ENCODE data around the gene ANKMY2.
"Not testable (repeated sequence)": the region's sequence is repeated elsewhere in the genome, so short reads cannot be mapped to it uniquely, and the experiment has no call there.

Gene ANKMY2

DNA sequence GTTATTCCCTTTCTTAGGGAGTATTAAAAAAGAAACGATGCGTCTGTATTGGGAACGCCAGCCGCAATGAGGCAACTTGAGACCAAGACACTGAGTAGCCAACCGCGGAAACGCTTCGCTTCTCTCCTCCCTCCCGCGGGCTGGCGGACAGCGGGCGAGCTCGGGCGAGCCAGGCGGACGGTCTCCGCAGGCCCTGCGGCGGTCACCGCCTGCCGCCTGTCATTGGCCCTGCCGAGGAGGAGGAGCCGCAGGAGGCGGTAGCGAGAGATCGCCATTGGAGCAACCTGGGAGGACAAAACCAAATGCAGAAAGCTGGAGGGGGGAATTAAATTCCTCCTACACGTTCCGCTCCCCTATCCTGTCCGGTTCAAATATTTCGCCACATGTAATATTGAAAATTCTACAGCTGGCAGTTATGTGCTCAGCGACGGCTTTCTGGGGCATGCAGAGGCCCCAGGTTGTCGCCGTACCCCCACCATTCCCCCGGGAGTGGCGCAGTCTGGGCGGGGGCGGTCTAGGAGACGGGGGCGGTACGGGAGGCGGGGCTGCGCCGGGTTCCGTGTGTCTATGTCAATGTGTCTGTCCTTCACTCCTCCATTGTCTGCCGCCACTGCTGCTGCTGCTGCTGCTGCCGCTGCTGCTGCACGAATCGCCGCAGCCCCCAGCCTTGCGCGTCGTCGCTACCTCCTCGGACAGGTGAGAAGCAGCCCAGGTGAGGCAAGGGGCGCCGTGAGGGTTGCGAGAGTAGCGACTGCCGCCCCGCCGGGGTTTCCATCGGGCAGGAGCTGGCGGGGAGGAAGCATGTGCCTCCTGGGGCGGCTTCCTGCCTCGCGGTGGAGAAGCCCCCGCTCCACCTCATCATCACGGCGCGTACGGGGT lies at the start of gene ANKMY2, which contains the start of gene BZW2:
TSS of gene ANKMY2 (minus strand) at position 162 of the 879 bp plus-strand sequence. CDS start 181 bp downstream, outside the sequence.
TSS of gene BZW2 (plus strand) at position 589 of the 879 bp plus-strand sequence. CDS start 19,263 bp downstream, outside the sequence.
- peak; percentile 87 for DNase-seq (ENCODE audit: low read depth)

DNA sequence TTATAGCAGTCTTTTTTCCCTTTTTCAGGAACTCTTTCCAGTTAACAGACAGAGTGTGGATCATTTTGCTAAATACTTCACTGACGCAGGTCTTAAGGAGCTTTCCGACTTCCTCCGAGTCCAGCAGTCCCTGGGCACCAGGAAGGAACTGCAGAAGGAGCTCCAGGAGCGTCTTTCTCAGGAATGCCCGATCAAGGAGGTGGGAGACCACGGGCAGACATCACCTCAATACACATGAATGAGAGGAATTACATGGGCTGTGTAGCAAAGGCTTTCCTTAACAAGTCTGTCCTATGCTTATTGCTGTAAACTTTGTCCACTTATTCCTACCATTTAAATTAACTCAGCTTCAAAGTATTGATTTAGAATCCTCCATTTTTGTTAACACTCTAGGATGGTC lies 49.3 kb upstream of the ANKMY2 start:
- no peak for DNase-seq (ENCODE audit: low read depth)

DNA sequence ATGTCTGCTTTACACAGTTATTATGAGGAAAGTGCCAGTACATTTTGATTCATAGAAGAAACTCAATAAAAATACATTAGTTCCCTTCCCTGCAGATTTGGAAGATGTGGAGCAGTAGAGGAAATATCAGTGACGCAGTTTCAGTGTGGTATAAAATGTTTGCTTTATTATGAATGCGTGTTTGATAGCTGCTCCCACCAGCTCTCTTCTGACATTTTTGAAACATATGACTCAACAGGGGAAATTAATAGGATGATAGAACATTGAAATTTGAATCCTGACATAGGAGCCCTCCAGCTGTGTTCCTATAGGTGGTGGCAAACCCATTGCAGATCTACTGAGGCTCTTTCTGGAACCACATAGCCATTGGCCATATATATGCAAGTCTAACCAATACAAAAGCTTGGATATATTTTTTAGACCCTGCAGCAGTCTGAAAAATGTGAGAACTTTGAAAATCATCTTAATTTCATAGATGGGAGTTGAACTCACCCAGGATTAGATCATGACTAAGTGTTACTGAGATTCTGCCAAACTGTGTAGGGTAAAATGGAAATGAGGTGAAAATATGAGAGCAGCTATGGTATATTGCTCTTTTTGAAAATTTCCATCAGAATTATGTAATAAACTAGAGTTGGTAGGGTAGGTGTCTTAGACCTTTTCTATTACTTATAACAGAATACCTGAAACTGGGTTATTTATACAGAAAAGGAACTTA lies 48.2 kb upstream of the ANKMY2 start:
- no peak for DNase-seq (ENCODE audit: low read depth)

DNA sequence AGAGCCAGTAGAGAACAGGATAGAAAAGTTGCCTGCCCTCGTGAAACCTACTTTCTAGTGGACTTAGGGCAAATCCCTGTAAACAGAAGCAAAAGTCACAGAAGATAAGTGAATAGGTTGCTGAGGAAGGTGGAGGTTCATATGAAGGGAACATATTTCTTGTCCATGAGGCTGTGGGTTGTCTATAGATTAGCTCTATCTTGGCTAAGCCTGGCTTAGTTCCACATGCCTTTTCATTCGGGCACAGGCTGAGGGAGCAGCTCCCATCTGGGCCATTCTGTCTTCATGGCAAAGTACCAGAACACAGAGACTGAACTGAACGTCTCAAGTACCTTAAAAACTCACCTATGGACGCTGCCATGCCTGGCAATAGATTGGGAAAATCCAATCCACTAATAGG lies 45.7 kb upstream of the ANKMY2 start:
- no peak for DNase-seq (ENCODE audit: low read depth)

DNA sequence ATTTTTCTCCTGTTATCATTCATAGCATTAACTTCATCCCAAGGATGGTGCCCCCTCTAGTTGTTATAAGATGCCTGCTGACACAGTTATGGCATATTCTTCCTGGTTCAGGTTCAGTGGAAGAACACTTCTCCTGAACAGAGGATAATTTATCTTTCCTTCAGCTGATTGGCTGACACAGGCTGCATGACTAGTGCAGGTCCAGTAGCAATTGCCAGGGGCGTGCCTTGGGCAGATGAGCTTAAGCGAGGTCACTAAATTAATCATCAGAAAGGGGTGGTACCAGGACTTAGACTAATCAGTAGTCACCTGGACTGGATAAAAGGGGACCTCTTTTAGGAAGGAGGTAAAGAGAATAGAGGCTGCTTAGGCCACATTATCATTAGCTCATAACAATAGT lies 42.7 kb upstream of the ANKMY2 start:
- no peak for DNase-seq (ENCODE audit: low read depth)

DNA sequence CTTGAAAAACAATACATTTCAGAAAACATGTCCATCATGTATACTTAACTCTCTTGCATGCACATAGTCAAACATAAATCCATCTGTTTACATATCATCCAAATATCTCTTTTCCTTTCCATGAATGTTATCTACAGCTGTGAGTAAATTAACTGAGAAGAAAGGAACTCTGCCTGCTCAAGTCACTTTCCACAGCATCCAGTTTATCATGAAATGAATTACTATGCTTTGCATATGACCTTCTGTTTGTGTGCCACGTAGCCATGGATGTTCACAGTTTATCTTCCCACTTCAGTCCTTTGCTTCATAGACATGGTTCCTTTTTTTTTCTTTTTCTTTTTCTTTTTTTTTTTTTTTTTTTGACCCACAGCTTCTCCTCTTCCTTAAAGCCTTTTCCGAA lies 40.0 kb upstream of the ANKMY2 start:
- DNase-seq (ENCODE audit: low read depth), result no peak

DNA sequence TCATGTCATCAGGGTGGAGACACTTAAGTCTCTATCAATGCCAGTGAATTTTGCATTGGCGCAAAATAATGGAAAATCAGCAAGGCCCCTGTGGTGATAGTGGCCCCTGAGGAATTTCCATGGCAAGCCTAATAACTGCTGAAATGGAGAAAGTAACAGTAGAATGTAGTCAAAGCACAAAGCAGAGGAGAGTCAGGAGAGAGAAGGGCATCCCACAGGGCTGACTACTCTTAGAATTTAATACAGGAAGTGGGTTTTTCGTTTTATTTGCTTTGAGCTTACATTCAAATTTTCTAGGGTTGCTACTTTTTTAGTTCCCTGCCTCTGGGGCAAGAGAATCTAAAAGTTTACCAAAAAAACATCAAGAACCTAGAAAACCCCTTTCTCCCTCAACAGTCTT lies 39.4 kb upstream of the ANKMY2 start:
- DNase-seq (ENCODE audit: low read depth), result no peak

DNA sequence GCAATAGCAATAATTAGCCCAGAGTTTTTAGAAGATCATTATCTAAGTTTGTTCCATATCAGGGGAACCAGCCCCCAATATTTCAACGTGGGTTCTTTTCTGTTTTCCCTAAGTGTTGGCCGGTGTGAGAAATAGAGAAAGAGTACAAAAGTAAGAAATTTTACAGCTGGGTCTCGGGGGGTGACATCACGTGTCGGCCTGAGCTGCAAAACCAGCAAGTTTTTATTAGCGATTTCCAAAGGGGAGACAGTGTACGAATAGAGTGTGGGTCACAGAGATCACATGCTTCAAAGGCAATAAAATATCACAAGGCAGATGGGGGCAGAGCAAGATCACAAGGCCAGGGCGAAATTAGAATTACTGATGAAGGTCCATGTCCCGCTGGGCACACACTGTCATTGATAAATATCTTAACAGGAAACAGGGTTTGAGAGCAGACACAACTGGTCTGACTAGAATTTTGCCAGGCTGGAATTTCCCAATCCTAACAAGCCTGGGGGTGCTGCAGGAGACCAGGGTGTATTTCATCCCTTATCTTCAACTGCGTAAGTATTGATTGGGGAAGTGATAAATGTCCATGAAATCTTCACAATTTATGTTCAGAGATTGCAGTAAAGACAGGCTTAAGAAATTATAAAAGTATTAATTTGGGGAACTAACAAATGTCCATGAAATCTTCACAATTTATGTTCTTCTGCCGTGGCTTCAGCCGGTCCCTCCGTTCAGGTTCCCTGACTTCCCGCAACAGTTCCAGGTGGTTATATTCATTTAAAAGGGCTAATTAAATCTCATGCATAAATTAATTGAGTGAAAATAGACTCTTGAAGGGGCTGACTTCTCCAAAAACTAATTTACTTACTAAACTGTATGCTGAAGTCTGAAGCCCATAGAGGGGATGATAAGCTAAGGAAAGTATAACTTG lies 33.4 kb upstream of the ANKMY2 start:
- not testable (repeated sequence) for DNase-seq (ENCODE audit: low read depth)

DNA sequence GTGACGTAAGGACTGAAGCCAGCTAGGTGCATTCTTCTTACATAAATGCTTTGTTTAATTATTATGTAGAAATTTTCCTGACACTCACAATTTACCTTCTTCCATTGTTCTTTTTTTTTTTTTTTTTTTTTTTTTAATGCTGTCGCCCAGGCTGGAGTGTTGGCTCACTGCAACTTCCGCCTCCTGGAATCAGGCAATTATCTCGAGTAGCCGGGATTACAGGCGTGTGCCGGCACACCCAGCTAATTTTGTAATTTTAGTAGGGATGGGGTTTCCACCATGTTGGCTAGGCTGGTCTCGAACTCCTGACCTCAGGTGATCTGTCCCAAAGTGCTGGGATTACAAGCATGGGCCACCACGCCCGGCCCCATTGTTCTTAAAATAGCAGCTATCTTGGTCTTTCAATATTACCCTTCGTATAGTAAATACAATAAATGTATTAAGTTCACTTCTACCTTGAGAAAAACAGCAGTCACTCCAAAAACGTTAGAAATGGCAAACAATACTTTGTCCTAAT lies 32.5 kb upstream of the ANKMY2 start:
- DNase-seq (ENCODE audit: low read depth), result no peak

DNA sequence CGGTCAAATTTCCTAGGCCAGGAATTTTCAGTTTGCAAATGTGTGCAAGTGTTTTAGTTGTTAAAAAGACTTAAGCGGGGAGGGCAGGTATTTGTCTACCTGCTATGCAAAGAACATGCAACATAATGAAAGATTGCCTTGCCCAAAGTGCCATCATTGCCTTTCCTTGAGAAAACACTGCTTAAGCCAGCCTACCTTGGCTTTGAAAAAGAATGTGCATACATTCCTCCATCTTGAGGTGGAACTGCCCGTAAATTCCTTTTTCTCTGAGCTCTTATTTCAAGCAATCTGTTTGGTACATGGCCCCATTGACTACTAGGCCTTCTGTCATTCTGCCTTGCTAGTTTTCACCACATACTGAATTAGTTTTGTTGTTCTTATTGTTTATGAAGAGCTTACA lies 29.7 kb upstream of the ANKMY2 start:
- no peak for DNase-seq (ENCODE audit: low read depth)

DNA sequence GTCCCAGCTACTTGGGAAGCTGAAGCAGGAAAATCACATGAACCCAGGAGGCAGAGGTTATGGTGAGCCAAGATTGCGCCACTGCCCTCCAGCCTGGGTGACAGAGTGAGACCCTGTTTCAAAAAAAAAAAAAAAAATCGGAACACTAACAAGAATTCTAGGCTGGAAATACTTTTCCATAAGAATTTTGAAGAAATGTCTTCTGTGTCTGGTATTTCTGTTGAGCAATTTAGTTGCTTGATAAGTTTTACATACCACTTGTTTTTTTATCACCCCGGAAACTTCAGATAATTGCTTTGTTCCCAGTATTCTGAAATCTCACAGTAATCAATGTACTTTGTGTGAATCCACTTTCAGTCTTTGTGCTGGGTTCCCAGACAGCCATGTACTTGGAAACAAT lies 26.3 kb upstream of the ANKMY2 start:
- no peak for DNase-seq (ENCODE audit: low read depth)

DNA sequence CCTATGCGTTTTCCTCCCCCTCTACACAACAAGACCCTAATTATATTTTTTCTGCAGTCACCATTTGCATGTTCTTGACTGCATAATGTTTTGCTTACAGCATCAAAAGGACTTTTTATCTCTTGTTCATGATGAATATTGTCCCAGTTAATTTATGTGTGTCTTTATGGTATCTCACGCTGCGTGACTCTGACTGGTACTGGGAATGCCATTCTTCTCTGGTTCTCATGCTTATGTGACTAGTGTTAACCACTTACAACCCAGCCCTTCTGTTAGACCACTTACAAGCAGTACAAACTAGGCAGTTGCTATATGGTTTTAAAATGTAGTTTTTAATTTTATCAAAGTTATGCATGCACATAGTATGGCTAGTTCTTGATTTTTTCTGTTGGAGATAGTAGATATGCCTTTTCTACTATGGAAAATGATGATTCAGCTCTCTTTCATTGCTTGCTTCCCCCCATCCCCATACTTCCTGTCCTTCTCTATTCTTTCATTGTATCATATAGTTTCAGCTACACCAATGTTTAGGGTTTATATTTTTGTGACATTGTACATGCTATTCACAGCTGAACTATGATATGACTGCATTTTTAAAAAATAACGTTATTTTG lies 25.3 kb upstream of the ANKMY2 start:
- DNase-seq (ENCODE audit: low read depth), result no peak

DNA sequence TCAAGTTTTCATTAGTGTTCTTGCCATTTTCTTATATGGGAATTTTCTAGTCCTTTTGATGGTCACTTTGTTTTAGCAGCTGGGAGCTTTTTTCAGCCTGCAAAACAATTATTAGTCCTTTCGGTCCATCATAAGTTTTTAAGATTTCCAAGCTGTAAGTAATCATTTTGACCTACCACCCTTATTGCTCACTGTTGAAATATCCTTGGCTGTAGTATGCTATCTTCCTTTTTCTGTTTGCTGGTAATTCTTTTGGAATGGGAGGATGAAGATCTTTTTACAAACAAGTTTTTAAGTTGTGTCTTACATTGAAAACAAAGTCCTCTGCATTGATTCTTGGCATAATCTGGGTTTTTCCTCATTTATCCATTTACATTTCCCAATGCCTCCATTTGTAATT lies 24.5 kb upstream of the ANKMY2 start:
- no peak for DNase-seq (ENCODE audit: low read depth)

DNA sequence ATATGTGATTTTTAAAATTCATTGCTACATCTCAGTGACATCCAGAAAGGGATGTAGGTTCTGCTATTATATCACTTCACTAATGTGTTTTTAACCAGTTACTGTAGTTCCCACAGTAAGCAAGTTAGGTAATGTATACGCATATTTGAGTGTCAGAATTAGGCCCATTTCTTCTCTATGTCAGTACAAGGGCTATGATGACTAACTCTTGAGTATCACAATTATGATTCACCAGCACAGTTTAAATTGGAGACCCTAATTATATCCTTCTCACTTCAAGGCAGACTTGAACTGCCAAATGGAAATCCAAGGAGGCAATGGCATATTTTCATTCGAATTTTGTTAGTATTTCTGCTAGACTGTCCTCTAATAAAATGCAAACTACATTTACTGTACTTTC lies 24.0 kb upstream of the ANKMY2 start:
- no peak for DNase-seq (ENCODE audit: low read depth)

DNA sequence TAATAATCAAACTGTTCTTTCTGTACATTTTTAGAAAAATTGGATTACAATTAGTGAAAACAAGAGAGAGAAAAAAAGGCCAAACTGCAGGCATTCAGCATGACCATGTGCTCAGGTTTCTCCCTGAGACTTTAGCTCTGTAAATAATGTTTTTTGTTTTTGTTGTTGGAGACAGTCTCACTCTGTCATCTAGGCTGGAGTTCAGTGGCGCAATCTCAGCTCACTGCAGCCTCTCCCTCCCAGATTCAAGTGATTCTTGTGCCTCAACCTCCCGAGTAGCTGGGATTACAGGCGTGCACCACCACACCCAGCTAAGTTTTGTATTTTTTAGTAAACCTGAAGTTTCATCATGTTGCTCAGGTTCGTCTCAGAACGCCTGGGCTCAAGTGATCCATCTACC lies 23.4 kb upstream of the ANKMY2 start:
- no peak for DNase-seq (ENCODE audit: low read depth)

DNA sequence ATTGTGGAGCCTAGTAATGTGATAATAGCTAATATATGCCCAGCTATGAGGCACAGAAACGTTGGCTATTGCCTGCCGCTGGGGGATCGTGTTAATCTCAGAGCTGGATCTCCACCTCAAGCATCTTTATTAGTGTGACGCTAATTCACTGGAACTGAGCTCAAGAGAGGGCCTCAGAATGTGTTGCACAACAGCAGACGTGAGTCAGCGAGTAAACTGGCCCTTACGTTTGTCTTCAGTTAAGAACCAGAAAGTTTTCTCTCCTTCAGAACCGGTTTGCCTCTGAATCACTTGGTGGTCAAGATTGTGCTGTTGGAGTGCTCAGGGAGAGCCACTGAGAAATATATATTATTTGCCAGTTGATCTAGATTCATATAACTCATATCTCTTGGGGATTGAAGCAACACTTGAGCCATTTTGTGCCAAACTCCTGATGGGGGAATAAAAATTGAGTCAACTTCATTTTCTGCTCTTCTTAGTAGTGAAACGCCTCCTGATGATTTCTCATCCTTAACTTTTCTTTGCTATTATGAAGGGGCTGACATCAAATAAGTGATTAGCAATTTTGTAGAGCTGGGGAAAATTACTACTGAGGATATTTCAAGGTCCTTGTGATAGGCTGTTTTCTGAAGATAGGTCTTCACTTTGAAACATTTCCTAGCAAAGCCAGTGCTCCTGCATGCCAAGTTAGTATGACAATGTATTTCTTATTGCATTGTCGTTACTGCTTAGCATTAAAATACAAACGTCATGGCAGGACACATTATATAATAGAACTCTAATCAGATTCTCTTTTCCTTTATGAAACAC lies 22.7 kb upstream of the ANKMY2 start:
- no peak for DNase-seq (ENCODE audit: low read depth)

DNA sequence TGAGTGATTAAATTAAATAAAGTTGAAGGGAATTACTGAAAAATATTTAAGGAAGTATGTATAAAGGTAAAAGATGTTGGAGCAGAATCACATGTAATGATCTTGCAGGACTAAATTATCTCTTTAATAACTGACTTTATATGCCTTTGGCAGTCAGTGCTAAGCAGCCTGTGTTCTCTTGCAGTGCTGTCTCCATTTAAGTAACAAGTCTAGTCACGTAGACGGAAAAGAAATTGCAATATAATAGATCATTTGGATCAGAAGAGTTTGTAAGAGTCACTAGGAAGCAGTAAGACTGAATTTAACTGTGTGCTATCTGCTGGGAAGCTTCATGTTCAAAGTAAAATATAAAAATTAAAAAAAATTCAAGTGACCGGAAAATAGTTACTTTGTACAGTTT lies 21.8 kb upstream of the ANKMY2 start:
- no peak for DNase-seq (ENCODE audit: low read depth)

DNA sequence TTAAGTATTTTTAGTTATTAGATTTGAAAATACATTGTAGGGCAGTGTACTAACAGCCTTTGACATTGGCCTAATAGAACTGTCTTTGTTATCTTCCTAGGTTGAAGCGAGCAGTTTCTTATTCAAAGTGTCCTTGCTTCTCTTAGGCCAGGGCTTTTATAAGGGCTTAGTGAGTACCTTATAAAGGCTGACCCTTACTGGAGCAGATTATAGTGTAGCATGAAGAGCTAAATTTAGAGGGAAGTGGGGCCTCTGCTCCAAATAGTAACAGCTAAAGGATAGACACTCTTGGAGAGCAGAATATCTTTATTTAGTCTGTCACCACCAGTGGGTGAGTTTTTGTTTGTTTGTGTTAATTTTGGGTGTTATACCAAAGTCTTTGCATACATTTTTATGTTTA lies 16.4 kb upstream of the ANKMY2 start:
- no peak for DNase-seq (ENCODE audit: low read depth)

DNA sequence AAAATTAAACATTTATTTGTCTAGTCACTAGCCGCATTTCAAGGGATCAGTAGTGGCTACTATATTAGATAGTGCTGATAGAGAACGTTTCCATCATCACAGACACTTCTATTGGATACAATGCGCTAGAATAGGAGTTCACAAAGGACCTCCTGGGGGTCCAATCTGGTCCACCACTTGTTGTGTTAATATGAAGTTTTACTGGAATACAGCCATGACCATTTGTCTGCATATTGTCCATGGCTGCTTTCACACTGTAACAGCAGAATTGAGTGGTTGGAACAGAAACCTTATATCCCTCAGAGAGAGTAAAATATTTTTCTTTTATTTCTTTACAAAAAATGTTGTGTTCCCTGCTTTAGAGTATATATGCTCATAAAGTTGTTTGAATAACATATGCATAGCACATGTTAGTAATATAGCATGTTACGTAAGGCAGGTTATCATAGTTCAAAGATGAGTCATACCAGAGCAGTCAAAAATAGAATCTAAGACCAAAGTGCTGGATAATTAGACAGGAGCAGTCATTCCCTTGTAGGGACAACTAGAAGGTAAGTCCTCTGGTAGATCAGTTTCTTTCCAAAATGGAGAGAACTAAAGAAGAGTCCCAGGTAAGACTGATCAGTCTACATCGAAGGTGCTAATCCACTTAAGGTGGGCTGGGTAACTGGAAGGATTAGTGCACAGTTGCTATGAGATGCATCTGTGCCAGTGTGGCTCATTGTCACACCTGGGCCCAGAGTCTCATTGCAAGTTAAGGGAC lies 15.3 kb upstream of the ANKMY2 start:
- no peak for DNase-seq (ENCODE audit: low read depth)

All from stimulated activated CD8-positive, alpha-beta memory T cell treated with anti-CD3 and anti-CD28 coated beads, Interleukin-4, amount 100 ng/mL, for 24 hours (primary cell).